Stimulated activated CD8-positive, alpha-beta memory T cell treated with anti-CD3 and anti-CD28 coated beads, Interleukin-7, amount 100 ng/mL, for 48 hours (primary cell): ENCODE measurements around the gene TRPM3.

ENCODE experiments used
- DNase-seq, 2 donors: peaks; one replicate each; pipeline ENCODE4 v3.0.0-alpha.2; 2020; ENCODE audit warnings: low read depth in 1 of 2; ENCODE audit errors: extremely low read depth in 1 of 2

Gene TRPM3

DNA sequence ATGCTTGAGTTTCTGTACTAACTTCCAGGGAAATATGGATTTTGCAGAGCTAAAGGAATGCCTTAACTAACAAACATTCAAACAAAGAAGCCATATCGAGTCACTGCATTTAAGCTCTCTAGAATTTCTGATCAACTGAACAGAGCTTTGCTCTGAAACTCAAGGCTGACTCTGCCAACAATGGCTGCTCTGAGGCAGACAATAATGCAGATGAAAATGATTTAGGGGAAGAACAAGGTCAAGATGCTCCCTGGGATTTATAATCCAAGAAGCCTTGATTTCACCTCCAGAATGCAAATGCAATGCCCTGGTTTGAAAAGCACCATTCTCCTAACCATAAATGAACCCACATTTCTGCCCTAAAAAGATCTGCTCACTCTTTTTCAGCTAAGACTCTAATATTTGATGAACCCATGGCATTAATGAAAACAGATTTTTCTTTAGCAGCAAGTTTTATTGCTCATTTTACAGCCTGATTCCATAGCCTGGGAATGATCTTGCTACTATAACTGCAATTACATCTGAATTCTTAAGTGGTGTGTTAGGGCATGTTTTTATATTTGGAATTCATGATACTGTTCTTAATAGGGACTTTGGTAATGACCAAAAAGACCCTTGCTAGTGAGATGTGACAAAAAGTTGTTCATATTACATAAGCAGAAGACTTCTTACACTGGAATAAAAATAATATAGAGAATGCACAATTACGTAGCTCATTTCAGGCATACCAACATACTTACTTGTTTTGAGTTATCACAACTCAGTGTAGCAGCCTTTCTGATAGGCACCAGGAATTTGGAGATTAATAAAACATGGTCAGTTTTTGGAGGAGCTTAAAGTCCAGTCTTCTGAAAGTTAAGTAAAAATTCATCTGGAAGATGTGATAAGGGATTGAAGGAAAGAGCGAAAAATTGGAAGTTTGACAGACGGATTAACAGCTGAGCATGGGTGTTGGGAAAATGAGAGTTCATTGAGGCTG, 169.4 kb downstream of the TRPM3 start:
- no peak for DNase-seq

DNA sequence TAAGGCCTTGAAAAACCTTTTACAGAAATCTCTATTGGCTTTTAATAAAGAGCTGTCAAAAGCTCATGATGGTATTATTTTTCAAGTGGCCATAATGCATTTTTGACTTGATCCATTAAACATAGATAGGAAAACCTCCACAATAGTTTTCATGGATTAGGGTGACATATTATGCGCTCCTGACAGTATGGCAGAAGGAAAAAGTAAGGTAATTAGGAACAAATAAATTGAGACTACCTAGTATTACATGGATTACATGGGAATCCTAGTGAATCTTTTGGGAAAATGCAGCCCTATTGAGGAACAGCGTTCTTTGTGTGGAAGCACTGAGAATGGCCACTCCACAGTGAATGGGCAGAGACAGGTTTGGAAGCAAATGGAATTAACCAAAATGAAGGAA, 171.2 kb downstream of the TRPM3 start:
- DNase-seq: no peak

DNA sequence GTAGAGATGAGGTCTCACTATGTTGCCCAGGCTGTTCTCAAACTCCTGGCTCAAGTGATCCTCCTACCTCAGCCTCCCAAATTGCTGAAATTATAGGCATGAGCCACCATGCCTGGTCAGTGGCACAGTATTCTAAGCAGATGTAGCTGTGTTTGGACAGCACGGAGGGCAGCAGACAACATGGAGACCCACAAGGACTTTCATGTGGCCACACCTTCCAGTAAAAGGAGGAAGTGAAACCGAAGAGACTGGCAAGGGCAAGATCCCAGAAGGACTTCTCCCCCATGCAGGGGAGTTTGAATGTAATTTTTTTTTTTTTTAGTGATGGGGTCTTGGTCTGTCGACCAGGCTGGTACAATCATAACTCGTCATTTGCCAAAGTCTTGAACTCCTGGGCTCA, 172.2 kb downstream of the TRPM3 start:
- DNase-seq: no peak

DNA sequence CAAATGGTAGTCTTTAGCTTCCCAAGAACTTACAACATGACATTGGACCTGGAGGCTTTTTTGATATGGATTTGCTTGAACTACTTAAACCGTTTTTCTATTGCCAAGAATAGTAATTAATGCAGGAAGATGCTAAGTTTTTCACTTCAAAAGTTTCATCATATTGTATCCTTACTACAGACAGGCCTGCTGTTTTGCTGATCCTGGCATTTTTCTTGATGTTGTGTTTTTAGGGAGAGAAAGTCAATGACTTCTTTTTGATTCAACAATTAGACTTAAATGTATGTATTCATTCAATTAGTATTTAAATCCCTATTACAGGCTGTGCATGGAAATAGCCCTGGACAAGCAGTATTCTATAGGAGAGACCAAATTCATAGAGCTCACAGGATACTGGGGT, 172.7 kb downstream of the TRPM3 start:
- DNase-seq: no peak

DNA sequence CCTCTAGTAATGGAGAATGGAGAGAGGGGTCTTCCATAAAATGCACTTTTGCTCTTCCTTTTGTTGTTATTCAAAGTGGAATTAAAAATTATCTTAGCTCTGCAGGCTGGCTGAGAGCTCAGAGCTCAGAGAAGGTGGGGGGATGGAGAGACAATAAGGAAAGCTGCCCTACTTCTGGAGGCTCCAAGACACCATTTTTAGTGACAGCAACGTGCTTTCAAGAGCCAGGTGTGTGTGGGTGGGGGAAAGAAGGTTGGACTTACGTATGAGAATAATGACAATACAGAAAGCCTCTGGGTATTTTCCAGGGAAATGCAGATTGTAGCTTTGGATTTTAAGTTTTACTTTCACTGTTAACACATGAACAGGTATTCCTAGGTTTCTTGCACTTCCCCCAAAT, 173.9 kb downstream of the TRPM3 start:
- no peak for DNase-seq

DNA sequence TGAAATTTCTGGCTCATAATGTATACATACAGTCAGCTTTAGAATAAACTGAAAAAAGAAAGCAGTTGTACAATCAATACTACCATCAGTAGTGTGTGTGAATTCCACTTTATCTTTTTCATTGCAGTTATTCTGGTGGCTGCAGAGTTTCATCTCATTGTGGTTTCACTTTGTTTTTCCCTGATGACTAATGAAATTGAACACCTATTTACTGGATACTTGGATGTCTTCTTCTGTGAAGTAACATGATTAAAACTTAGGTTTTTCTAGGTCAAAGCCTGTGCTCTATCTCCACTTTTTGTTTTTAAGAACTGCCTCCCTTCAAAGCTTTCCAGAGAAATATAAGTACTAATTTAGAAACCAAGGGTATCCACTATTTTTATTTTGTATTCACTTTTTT, 174.3 kb downstream of the TRPM3 start:
- DNase-seq: no peak

DNA sequence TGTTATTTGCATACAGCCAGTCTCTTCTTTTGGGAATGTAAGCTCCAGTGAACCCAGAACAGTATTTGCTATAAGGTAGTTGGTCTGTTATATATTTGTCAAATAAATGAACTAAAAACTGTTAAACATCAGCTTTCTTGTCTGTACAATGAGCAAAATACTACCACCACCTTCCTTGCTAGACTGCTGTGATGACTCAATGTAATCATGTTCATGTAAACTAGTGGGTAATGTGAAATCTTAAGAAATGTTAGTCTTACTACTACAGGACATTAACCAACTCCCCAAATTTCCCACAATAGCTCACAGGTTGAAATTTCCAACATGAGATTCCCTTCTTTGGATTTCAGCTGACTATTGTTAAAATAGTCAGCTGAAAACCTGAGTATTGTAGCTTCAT, 176.1 kb downstream of the TRPM3 start:
- no peak for DNase-seq

DNA sequence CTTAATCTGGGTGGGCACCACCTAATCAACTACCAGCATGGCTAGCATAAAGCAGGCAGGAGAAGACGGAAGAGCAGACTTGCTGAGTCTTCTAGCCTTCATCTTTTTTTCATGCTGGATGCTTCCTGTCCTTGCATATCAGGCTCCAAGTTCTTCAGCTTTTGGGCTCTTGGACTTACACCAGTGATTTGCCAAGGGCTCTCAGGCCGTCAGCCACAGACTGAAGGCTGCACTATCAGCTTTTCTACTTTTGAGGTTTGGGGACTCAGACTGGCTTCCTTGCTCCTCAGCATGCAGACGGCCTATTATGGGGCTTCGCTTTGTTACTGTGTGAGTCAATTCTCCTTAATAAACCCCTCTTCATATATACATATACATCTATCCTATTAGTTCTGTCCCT, 180.2 kb downstream of the TRPM3 start:
- DNase-seq: no peak

DNA sequence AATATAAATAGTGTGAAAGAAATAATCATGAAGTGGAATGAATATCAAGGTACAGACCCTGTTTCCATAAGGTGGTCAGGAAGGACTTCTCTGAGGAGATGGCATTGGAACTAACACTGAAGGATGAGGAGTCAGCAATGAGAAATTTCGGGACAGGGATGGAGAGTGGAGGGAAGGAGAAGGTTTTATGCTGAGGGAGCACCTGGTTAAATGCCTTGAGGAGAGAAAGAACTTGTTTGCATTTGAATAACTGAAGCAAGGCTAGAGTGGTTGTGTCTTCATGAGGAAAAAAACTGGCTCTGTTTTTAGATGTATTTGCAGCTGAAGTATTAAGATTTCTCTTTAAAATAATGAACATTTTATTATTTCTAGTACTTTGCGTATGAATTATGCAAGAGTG, 180.8 kb downstream of the TRPM3 start:
- DNase-seq: no peak

DNA sequence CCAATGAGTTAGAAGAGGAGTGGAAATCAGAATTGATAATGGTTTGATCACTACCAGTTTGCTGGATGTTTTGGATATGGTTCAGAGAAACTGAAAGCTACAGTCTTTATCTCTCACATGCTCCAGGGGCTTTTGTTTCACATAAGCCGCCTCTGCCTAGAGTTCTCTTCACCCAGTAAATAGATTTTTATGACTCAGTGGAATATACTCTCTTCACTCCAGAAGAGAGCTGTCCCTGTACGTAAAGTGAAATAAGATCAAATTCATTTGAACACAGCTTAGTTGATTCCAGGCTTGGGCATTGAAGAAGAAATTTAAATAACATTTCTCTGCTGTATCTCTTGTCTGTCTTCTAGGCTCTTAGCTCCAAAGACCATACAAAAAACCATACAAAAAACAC, 184.9 kb downstream of the TRPM3 start:
- no peak for DNase-seq

DNA sequence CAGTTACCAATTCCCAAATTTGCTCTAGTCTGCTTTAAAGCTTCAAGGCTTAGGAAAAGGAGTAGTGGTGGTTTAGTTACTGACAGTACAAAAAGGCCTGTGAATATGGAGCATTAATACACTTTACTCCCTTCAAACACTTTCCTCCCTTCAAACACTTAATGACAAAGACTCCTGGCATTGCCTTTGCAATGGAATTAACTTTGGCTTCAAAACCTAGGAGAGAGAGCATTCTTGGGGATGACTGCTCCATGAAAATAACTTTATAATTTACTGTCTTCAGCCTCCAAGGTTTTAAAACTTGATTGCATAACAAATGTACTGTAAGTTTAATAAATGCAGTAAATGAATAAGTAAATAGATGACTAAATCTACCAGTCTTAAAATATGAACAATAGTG, 185.6 kb downstream of the TRPM3 start:
- DNase-seq: no peak

DNA sequence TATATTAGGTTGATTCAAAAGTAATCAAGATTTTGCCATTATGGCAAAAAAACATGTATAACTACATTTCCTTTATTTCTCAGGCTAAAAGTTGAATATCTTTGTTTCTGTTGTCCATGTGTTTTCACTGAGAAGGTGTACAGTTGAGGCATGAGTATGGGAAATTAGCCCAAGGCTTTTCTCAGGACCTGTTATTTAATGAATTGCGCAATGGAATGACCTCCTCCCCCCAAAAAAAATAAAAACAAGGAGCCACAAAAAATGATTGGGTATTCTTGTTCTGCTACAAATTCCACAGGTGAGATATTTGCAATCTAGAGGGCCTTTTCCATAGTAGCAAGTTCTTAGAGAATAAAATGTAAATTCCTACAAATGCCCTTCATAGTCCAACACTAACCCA, 186.8 kb downstream of the TRPM3 start:
- DNase-seq: no peak

DNA sequence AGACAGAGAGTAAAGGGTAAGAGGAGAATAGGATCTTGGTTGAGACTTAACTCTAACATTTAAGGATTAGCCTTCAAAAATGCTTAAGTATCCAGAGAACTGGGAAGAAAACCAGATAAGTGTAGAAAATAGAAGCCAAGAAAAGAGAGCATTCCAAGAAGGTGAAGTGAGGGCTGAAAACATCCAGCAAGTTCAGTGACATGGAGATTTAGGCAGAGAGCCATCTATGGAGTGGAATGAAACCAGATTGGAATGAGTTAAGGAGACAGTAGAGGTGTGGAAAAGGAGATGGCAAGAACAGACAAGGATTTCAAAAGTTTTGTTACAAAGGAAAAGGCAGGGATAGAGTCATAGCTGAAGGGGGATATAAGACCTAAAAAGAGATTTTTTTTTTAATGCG, 188.1 kb downstream of the TRPM3 start:
- no peak for DNase-seq

DNA sequence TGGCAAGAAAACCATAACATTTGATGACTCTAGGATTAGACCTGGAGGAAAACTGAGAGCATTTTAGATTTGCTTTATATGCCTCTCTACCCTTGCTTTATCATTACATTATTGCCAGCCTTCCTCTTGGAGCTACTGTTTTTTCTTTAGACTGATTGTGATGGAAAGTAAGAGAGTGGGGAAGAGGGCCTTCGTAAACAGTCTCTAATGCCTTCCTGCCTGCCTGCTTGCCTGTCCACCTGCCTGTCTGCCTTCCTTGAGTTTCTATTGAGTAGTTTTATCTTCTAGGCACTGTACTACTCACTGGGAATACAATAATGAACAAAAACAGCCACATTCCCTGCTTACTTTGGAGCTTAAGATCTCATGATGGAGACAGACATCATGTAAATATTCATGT, 189.3 kb downstream of the TRPM3 start:
- no peak for DNase-seq

DNA sequence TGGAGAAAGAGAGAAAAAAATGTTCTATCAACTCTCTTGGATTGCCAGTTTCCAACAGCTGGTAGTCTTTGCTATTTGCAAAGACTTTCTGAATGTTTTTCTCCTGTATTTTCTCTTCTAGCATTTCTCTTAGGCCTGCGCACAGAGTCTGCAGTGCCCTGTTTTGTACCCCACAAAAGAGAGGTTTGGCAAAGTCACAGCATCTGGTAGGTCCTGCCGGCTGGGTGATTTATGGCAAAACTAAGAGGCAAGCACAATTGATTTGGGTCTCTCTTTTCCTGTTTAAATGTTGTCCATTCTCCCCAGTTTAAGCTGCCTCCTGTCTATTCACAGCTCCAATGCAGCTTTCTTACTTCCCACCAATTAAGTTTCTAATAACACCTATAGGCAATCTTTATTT, 193.9 kb downstream of the TRPM3 start:
- no peak for DNase-seq

DNA sequence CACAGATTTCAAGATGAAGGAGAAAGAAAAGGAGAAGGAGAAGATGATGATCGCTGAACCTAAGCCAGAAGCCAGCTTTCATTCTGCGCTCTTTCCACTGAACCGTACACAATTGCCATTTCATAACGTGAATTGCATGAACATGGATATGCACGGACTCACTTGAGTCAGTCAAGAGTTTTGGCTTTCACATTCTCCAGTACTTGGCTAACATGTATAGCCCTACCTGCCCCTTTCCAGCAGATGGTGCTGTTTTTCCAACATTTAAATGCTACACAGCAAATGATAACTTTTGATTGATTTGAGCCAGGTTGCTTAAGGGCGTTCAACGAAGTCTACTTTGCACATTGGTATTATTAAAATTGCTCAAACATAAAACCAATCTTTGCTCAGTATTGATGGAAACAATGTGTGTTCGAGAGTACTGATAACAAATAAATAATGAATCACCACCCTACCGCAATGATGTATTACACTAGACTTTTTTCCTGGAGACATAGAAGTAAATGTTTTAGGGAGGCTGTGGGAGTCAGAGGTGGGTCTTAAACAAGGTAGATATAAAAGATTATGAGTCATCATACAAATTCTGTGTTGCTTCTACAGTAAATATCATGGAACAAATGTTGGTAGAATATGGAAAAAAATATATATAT, 196.4 kb downstream of the TRPM3 start:
- DNase-seq: no peak

DNA sequence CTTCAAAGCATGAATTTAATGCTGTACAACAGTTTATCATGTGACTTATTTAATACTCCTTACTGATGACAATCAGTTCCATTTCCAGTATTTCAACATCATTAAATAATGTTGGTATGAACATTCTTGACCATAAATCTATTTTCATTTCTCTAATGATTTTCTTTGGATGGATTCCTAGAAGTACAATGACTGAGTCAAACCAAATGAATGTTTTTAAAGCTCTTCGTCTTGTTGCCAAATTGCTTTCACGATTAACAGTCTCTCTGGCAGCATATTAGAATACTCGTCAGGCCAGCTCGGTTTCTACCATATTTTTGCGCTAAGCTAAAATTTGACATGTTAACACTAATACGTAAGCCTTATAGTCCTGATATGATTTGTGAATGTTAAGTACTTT, 197.0 kb downstream of the TRPM3 start:
- DNase-seq: no peak

DNA sequence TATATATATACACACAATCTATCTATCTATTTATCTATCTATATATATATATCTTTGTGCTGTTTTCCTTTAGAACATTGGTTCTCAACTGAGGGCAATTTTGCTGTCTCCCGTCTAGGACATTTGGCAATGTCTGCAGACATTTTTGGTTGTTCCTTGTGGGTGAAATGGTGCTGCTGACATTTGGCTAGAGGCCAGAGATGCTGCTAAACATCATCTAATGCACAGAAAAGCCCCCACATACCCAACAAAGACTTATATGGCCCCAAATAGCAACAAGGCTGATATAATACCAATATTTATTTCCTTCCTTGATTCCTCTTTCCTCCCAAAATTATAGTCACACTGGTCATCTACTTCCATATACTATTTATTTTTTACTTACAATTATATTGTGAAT, 197.5 kb downstream of the TRPM3 start:
- DNase-seq: no peak

DNA sequence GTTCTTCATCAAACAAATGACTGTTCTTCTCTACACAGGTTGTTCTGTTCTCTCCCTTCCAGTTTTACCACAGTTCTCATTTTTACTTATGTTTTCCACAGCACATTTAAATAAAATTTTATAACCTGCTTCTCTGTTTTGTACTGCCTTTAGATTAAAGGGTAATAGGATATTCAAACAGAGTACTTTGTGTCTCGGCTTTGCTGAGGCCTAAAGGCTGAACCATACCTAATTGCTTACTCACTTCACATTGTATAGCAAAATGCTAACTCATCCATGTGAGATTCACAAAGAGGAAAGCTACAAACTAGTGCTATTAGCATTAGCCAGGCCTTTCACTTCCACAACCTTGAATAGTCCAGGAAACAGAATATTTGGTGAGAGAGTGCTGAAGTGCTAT, 200.3 kb downstream of the TRPM3 start:
- DNase-seq: no peak

DNA sequence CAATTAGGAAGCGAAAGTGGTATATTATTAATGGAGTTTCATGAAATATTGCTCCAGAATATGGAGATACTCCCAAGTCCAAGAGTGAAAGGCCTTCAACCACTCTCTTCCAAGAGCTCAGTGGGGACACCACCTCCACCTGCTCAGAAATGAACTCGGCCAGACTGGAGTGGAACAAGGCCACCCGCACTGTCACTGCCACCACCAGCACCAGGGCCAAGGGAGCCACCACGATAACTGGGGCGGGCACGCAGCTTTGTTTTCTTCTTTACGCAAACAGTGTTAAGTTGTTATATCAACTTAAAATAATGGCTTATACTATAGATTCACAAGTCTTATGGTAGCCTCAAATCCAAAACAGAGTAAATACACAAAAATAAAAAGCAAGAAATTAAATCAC, 204.1 kb downstream of the TRPM3 start:
- no peak for DNase-seq

DNA sequence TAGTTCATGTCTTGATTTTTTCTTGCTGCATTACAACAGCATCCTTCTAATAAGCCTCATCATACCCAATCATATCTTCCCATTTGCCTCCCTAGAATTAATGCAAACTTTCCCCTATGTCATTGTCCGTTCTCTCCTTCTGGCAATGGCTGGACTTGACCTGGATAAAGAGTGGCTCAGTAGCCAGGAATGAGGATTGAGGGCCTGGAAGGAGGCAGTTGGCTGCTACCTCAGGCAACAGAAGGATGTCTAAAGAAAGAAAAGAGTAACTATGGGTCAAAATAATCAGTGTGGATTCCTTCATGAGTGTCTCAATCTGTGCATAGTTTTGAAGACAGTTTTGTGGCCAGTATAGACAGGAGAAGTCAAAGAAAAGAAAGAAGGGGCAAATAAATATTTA, 209.6 kb downstream of the TRPM3 start:
- no peak for DNase-seq

DNA sequence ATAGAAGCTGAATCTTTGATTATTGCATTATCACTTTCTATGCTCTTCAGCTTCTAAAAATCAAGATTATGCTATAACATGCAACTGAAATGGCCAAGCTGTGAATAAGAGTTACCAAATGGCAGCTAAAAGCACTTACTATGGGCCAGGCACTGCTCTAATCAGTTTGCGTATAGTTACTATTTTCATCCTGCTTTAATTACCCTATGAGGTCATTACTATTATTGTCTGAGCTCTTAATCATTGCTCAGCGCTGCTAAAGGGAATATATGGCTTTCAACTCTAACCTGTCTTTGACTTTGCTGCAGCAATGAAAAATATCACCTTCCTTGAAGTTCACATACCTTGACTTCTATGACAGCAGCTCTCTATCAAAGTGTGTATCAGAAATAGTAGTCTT, 210.8 kb downstream of the TRPM3 start:
- DNase-seq: no peak
